ENCODE measurements around the gene FERMT3.
"Not testable (repeated sequence)": the region's sequence is repeated elsewhere in the genome, so short reads cannot be mapped to it uniquely, and the experiment has no call there.

Gene FERMT3

GRCh38 chr11:64206457-64207255 is at the start of gene FERMT3:
FERMT3 (plus strand) TSS chr11:64206721; CDS start chr11:64207365, 644 bp downstream.
- DNase-seq = no peak

GRCh38 chr11:64157631-64158394 is 48.7 kb upstream of the FERMT3 start:
- no peak for DNase-seq

GRCh38 chr11:64161037-64161436 is 45.5 kb upstream of the FERMT3 start:
- DNase-seq = no peak

- DNase-seq = not testable (repeated sequence)
Measured at GRCh38 chr11:64162769-64163168, 43.8 kb upstream of the FERMT3 start.

GRCh38 chr11:64163951-64164350 is 42.6 kb upstream of the FERMT3 start:
- no peak for DNase-seq

- no peak for DNase-seq
Measured at GRCh38 chr11:64164392-64165312, 41.9 kb upstream of the FERMT3 start.

- no peak for DNase-seq
Measured at GRCh38 chr11:64165481-64165841, 41.1 kb upstream of the FERMT3 start.

- DNase-seq = peak; percentile 82
Measured at GRCh38 chr11:64165842-64166635, 40.5 kb upstream of the FERMT3 start, which contains the start of gene MACROD1. MACROD1 (minus strand) TSS chr11:64166113; CDS start chr11:64165994, 119 bp downstream.

GRCh38 chr11:64170419-64170818 is 36.1 kb upstream of the FERMT3 start:
- no peak for DNase-seq

- DNase-seq = no peak
Measured at GRCh38 chr11:64173616-64174355, 32.7 kb upstream of the FERMT3 start.

GRCh38 chr11:64176751-64177150 is 29.8 kb upstream of the FERMT3 start:
- DNase-seq = no peak

GRCh38 chr11:64178203-64178602 is 28.3 kb upstream of the FERMT3 start:
- DNase-seq = no peak

- DNase-seq = no peak
Measured at GRCh38 chr11:64178951-64179639, 27.4 kb upstream of the FERMT3 start.

- DNase-seq = no peak
Measured at GRCh38 chr11:64180891-64181290, 25.6 kb upstream of the FERMT3 start.

- no peak for DNase-seq
Measured at GRCh38 chr11:64181506-64182411, 24.8 kb upstream of the FERMT3 start.

- DNase-seq = no peak
Measured at GRCh38 chr11:64183890-64184289, 22.6 kb upstream of the FERMT3 start.

GRCh38 chr11:64185175-64185692 is 21.3 kb upstream of the FERMT3 start:
- DNase-seq = peak; percentile 57

GRCh38 chr11:64185693-64186491 is 20.6 kb upstream of the FERMT3 start, which contains the start of gene STIP1:
STIP1 (plus strand) TSS chr11:64186171; CDS start chr11:64186262, 91 bp downstream.
- DNase-seq = peak; percentile 100

Data from NCI-H1105 treated with DMSO at 0.1 percent for 48 hours (cell line).